HG03342 (cell line): ENCODE measurements around the gene PDK4.

Experiments
- ATAC-seq: cut with Tn5 transposase; IDR thresholded peaks from one replicate; pipeline ENCODE4 v1.9.1; 2021; ENCODE audit warnings: mild to moderate bottlenecking, moderate library complexity; ENCODE audit not compliant: unreplicated experiment

Gene PDK4

GRCh38 chr7:95596198-95597063, at the start of gene PDK4:
TSS of gene PDK4 (minus strand) at chr7:95596516. CDS start at chr7:95596293, 223 bp downstream.
- no peak for ATAC-seq

- no peak for ATAC-seq
Measured at GRCh38 chr7:95642173-95642572, 45.9 kb upstream of the PDK4 start.

DNA sequence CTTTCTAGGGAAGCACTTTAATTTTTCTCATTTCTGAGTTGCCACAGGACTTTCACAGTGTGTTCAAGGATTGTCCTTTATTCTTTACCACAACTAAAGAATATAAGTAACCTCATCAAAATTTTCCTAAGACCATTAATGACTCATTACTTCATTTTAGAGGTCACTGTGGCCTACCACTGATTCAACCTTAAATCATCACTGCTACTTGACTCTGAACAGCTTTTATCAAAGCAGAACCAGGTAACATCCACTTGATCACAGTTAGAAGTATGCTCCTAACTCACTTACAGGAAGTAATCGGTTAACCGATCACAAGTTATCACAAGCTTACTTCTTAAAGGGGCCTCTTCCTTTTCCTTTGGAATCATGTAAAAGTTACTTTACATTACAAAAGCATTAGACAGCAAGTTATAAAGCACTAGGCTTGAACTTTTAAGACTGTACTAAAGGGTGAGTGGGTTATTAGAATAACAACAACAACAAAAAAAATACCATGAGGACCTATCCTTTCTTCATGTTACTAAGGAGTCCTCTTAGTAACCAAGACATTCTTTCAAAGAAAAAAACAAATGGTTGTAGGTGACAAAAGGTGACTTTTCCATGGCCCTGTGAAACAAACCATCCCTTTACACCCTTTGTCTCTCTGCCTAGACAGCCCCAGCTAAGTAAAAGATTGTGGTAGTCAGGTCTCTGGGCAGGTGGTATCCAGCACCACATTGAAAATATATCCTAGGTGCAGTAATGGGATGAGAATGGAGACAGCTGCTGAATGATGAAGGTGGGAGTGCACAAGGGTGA, 40.0 kb upstream of the PDK4 start:
- ATAC-seq = no peak

- no peak for ATAC-seq
Measured at GRCh38 chr7:95632609-95633008, 36.3 kb upstream of the PDK4 start.

DNA sequence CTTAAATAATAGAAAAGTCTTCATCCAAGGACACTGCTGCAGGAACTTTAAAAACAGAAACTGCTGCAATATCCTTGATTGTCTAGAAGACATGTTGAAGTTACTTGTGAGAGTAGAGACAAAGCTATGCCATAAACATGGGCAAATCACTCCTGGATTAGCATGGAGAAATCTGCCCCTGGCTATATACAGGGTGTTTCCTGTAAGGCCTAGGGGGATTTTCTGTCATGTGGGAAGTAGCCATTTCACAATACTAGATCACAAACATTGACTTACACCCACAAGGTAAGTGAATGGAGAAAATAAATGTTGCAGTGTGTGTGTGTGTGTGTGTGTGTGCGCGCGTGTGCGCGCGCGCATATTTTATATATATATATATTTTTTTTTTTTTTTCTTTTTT, 35.2 kb upstream of the PDK4 start:
- ATAC-seq = no peak

GRCh38 chr7:95630702-95631458, 34.6 kb upstream of the PDK4 start:
- ATAC-seq = no peak

GRCh38 chr7:95628831-95629439, 32.6 kb upstream of the PDK4 start:
- no peak for ATAC-seq

DNA sequence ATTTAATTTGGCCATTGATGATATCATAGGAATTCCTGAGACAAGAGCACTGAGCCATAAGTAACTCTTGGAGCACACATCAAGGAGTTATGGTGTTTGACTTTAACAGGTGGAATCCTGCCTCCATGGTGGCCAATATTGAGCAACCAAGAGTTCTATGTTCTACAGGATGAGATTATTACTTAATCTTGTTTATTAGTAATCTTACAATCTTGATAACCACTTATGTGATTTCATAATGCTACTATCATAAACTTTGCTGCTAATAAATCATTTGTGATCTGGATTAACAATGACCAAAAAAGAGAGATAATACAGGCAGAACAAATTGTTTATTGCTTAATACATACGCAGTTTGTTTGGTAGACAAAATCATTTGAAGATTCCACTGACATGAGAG, 27.5 kb upstream of the PDK4 start:
- ATAC-seq = no peak

DNA sequence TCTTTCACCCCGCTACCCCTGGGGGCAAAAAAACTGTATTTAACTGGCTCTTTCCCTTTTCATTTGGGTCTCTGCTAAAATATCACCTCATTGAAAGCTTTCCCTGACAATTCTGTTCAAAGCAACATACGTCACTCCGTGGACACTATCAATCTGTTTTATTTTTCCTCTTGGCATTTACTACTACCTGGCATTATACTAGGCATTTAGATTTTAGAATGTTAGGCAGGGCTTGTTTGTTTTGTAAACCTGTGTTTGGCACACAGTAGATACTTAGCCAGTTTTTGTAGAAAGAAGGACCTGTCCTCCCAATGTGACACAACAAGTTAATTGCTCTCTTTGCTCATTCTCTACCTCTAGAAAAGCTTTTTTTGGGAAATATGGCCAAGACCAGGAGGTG, 26.5 kb upstream of the PDK4 start:
- ATAC-seq = no peak

DNA sequence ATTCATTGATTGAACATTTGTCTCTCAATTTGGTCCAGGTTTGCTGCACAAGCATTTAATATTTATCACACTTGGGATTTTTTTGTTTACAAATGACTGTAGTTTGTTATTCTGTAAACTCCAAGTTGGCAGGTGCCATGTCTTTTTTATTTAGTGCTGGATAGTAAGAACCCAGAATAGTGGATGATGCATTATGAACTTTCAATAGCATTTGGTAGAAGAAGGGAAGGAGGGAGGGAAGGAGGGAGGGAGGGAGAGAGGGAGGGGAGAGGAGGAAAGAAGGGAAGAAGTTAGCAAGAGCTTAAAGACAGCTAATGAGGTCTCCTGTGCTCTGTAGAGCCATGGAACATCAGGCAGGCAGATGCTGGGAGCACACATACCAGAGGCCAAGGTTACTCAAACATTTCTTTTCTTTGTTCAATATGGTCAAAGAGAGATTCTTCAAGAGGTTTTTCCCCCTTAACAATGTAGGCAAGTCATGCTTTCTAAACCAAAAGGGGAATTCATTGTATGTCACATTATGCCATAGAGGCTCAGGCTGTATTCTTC, 25.8 kb upstream of the PDK4 start:
- no peak for ATAC-seq

DNA sequence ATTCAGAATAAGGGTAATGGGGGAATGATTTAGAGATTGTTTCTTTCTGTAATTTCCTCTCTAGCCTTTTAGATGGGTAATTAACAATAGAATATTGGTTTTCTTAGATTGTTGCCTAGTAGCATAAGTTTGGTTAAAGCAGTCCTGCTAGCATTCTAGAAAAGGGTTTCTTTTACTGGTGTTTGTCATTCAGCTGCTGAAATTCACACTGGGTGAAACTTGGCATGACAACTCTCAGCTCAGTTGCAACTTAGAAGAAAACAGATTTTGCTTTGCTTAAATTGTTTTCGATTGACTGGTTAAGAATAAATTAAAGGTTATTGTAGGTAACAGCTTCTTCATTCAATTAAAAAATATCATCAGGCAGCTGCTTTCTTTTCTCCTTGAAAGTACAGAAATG, 25.1 kb upstream of the PDK4 start:
- ATAC-seq = no peak

DNA sequence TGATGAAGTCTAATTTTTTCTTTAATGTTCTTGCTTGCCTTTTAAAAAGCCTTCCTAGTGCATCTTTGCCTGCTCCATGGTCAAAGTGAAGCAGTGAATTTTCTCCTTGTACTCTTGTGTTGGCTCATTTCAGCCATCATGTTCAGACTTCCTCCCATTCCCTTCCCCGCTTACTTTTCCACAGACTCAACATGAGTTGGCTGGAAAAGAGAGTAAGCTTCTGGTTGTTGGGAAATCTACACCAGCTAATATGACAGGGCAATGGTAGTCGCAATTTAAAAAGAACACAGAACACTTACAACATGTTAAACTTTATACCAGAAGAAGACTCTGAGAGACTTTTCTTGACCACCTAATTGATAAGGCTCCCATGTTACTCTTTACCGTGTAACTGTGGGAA, 24.3 kb upstream of the PDK4 start:
- no peak for ATAC-seq

- ATAC-seq = no peak
Measured at GRCh38 chr7:95619921-95620320, 23.6 kb upstream of the PDK4 start.

GRCh38 chr7:95619517-95619916, 23.2 kb upstream of the PDK4 start:
- ATAC-seq = no peak

DNA sequence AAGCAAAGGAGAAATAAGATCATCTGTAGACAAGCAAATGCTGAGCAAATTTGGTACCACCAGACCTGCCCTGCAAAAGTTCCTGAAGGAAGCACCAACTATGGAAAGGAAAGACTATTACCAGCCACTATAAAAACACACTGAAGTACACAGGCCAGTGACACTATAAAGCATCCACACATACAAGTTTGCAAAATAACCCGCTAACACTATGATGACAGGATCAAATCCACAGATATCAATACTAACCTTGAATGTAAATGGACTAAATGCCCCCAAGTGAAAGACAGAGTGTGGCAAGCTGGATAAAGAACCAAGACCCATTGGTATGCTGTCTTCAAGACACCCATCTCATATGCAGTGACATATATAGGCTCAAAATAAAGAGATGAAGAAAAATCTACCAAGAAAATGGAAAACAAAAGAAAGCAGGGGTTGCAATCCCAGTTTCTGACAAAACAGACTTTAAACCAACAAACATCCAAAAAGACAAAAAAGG, 18.2 kb upstream of the PDK4 start:
- ATAC-seq = no peak

- ATAC-seq = no peak
Measured at GRCh38 chr7:95611224-95611623, 14.9 kb upstream of the PDK4 start.

DNA sequence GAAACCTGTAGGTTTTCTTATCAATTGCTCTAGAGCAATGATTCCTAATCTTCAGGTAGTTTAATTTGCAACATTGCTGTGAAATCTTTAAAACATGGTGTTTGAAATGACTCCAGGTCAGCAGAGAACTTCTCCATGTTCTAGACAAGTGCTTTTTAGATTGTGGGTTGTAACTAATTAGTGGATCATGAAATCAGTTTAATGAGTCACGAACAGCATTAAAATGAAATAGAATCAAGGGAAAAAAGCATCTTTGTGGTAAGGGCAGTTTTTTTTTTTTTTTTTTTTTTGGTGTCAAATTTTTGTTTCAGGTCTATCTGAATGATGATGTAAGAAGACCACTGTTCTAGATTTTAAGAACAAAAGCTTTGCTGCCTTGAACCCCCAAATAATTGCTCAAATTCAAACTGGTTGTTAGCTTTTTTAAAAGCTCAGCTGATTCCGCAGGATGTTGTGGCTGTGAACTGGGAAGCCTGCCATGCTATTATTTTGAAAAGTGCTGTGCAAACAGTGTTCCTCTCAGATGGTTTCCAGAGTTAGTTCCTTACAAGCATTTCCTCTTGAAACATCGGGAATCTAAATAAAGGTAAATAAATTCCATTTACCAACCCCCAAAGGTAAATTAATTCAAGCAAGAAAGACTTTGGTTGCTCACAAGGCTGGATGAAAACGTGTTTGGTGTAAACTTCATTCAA, 13.1 kb upstream of the PDK4 start:
- no peak for ATAC-seq

GRCh38 chr7:95608359-95609173, 12.2 kb upstream of the PDK4 start:
- ATAC-seq = peak; percentile 98

GRCh38 chr7:95607561-95607960, 11.2 kb upstream of the PDK4 start:
- no peak for ATAC-seq
